ENCODE measurements around the gene DYSF. TPM values are rescaled to one million over a fixed set of nuclear protein-coding genes. Genes with fewer than 3 reads are reported as not detected.

Gene DYSF
- total RNA-seq, 1 experiment from 2014 or later = 0.31 TPM

- ATAC-seq = no peak
- Histone ChIP-seq H3K4me1 (ENCODE audit: control insufficient read depth, insufficient read depth, low read length) (peaks cover 3% of the 10 kb centered on the region; the same call in 1 of the 2 replicates), H3K36me3 (ENCODE audit: control insufficient read depth, insufficient read depth, low read length) (no peaks in the 10 kb centered on the region), H3K27ac (ENCODE audit: low read length) (no peak overlapping the region), H3K9me3 (ENCODE audit: control insufficient read depth, insufficient read depth, low read depth, low read length) (no peaks in the 10 kb centered on the region), H3K27me3 (ENCODE audit: control insufficient read depth, insufficient read depth, low read length) (peaks cover 14% of the 10 kb centered on the region), H3K4me3 (ENCODE audit: low read depth in 2 of 2, low read length in 2 of 2) (no peak overlapping the region)
- CTCF ChIA-PET = interaction anchor here (0.6 kb wide), 1 partner anchor 131 kb away, joined by 5 read pairs; the partner anchor contains the start of gene ZNF638
- TF ChIP-seq SIN3A (IDR thresholded peaks at IDR 0.05; ENCODE audit: borderline replicate concordance, insufficient read depth, low read depth, low read length) = no peak
- TF ChIP-seq REST (IDR thresholded peaks at IDR 0.05; ENCODE audit: insufficient read depth in 1 of 2, low read depth in 2 of 2, low read length in 1 of 2) = no peak
- TF ChIP-seq TCF7L2 (IDR thresholded peaks at IDR 0.05; ENCODE audit: low read depth, low read length) = no peak
- no peak for TF ChIP-seq POLR2AphosphoS5 (IDR thresholded peaks at IDR 0.05; ENCODE audit: low read depth, low read length)
- no peak for TF ChIP-seq CTCF (IDR thresholded peaks at IDR 0.05)
- intact Hi-C loops (cut with micrococcal nuclease; ENCODE audit: unreplicated experiment) (loop anchor here (5.0 kb wide), 1 partner anchor 50 kb away; no protein-coding TSS in a partner anchor), in situ Hi-C loops (cut with HindIII; ENCODE audit: low pct_unique_long_range_greater_than_20kb, low sequenced_read_pairs) (no loop called here)
- POLR2A ChIA-PET = no interaction called here
- DNase-seq (ENCODE audit: low read depth, low spot score) = no peak
- BruUV-seq (replicated peaks) = no TSS peak
Observed at GRCh38 chr2:71462641-71463341, 9.4 kb downstream of the DYSF start.

GRCh38 chr2:71463342-71463654 is 9.9 kb downstream of the DYSF start:
- intact Hi-C loops (cut with micrococcal nuclease; ENCODE audit: unreplicated experiment) (loop anchor here (5.0 kb wide), 1 partner anchor 49 kb away; no protein-coding TSS in a partner anchor), in situ Hi-C loops (cut with HindIII; ENCODE audit: low pct_unique_long_range_greater_than_20kb, low sequenced_read_pairs) (no loop called here)
- Histone ChIP-seq H3K27me3 (ENCODE audit: control insufficient read depth, insufficient read depth, low read length) (peaks cover 17% of the 10 kb centered on the region), H3K27ac (ENCODE audit: low read length) (no peak overlapping the region), H3K9me3 (ENCODE audit: control insufficient read depth, insufficient read depth, low read depth, low read length) (no peaks in the 10 kb centered on the region), H3K4me3 (ENCODE audit: low read depth in 2 of 2, low read length in 2 of 2) (no peak overlapping the region), H3K4me1 (ENCODE audit: control insufficient read depth, insufficient read depth, low read length) (peaks cover 3% of the 10 kb centered on the region; the same call in 1 of the 2 replicates), H3K36me3 (ENCODE audit: control insufficient read depth, insufficient read depth, low read length) (no peaks in the 10 kb centered on the region)
- TF ChIP-seq CTCF (IDR thresholded peaks at IDR 0.05) (no peak), POLR2AphosphoS5 (IDR thresholded peaks at IDR 0.05; ENCODE audit: low read depth, low read length) (no peak), REST (IDR thresholded peaks at IDR 0.05; ENCODE audit: insufficient read depth in 1 of 2, low read depth in 2 of 2, low read length in 1 of 2) (no peak), SIN3A (IDR thresholded peaks at IDR 0.05; ENCODE audit: borderline replicate concordance, insufficient read depth, low read depth, low read length) (no peak), TCF7L2 (IDR thresholded peaks at IDR 0.05; ENCODE audit: low read depth, low read length) (no peak)
- BruUV-seq (replicated peaks) = no TSS peak
- DNase-seq (ENCODE audit: low read depth, low spot score) (no peak), ATAC-seq (no peak)
- POLR2A ChIA-PET = no interaction called here
- CTCF ChIA-PET = no interaction called here
